Measurements from ENCODE around the gene BUB3.
A peak's percentile ranks its signal among the peaks of the same experiment; 100 is the strongest.

The BUB3 gene

GRCh38 chr10:123136806-123137642 lies 17.2 kb upstream of the BUB3 start:
- H2BK12ac ChIP-seq (ENCODE audit: low read length), result no peak overlapping the region
- no peak overlapping the region for H3K14ac ChIP-seq (ENCODE audit: low read length)
- H4K8ac ChIP-seq (ENCODE audit: low read depth, low read length), result no peak overlapping the region
- no peaks in the 10 kb centered on the region for H3K36me3 ChIP-seq (ENCODE audit: control insufficient read depth in 1 of 2, insufficient read depth in 2 of 2, low read length in 2 of 2)
- no peak for DNase-seq
- H3K4me3 ChIP-seq (ENCODE audit: low read depth, low read length), result peak overlapping the region; percentile 21
- no peak overlapping the region for H3K23ac ChIP-seq (ENCODE audit: low read length)
- no peak overlapping the region for H3K27ac ChIP-seq (ENCODE audit: low read depth, low read length)
- peaks cover 90% of the 10 kb centered on the region for H3K27me3 ChIP-seq (ENCODE audit: insufficient read depth, low read length)
- H2BK120ac ChIP-seq (ENCODE audit: insufficient read depth, low read length, poor library complexity), result no peak overlapping the region
- WGBS (ENCODE audit: extremely low coverage, insufficient coverage, insufficient read length), result no CpG with 5 or more reads among the region's 83 CpGs
- no peak overlapping the region for H2AK5ac ChIP-seq (ENCODE audit: low read length)
- no peaks in the 10 kb centered on the region for H3K79me2 ChIP-seq (ENCODE audit: control insufficient read depth, insufficient read depth, low read length, poor library complexity)
- H3K9me3 ChIP-seq (ENCODE audit: insufficient read depth, low read depth, low read length), result peaks cover 8% of the 10 kb centered on the region
- H2AFZ ChIP-seq (ENCODE audit: insufficient read depth, low read length, poor library complexity), result no peak overlapping the region
- H4K91ac ChIP-seq (ENCODE audit: low read depth, low read length), result no peak overlapping the region
- H3K79me1 ChIP-seq (ENCODE audit: low read length), result no peaks in the 10 kb centered on the region
- no peak overlapping the region for H2BK5ac ChIP-seq (ENCODE audit: low read depth, low read length, poor library complexity)
- H3K4ac ChIP-seq (ENCODE audit: low read depth, low read length), result no peak overlapping the region
- peak overlapping the region; percentile 57 for H3K4me2 ChIP-seq (ENCODE audit: low read length)
- no peak overlapping the region for H4K12ac ChIP-seq (ENCODE audit: low read depth, low read length)
- H3K4me1 ChIP-seq (ENCODE audit: control insufficient read depth in 1 of 2, insufficient read depth in 2 of 2, low read length in 2 of 2), result peaks cover 15 to 33% of the 10 kb centered on the region in 2 experiments
- no peak overlapping the region for H3K18ac ChIP-seq (ENCODE audit: low read length)
- H3K9ac ChIP-seq (ENCODE audit: low read length), result no peak overlapping the region

GRCh38 chr10:123139165-123139520 lies 15.1 kb upstream of the BUB3 start:
- H3K4me3 ChIP-seq (ENCODE audit: low read depth, low read length), result no peak overlapping the region
- no peak overlapping the region for H2AFZ ChIP-seq (ENCODE audit: insufficient read depth, low read length, poor library complexity)
- no peak overlapping the region for H2BK5ac ChIP-seq (ENCODE audit: low read depth, low read length, poor library complexity)
- H4K91ac ChIP-seq (ENCODE audit: low read depth, low read length), result no peak overlapping the region
- H3K18ac ChIP-seq (ENCODE audit: low read length), result no peak overlapping the region
- no peaks in the 10 kb centered on the region for H3K79me1 ChIP-seq (ENCODE audit: low read length)
- WGBS (ENCODE audit: extremely low coverage, insufficient coverage, insufficient read length), result no CpG with 5 or more reads among the region's 7 CpGs
- no peak overlapping the region for H4K8ac ChIP-seq (ENCODE audit: low read depth, low read length)
- no peak overlapping the region for H2AK5ac ChIP-seq (ENCODE audit: low read length)
- no peak overlapping the region for H2BK12ac ChIP-seq (ENCODE audit: low read length)
- H3K36me3 ChIP-seq (ENCODE audit: control insufficient read depth in 1 of 2, insufficient read depth in 2 of 2, low read length in 2 of 2), result no peaks in the 10 kb centered on the region
- peaks cover 95% of the 10 kb centered on the region for H3K27me3 ChIP-seq (ENCODE audit: insufficient read depth, low read length)
- no peak overlapping the region for H4K12ac ChIP-seq (ENCODE audit: low read depth, low read length)
- H3K27ac ChIP-seq (ENCODE audit: low read depth, low read length), result no peak overlapping the region
- DNase-seq, result no peak
- no peak overlapping the region for H2BK120ac ChIP-seq (ENCODE audit: insufficient read depth, low read length, poor library complexity)
- no peak overlapping the region for H3K9ac ChIP-seq (ENCODE audit: low read length)
- no peak overlapping the region for H3K14ac ChIP-seq (ENCODE audit: low read length)
- peaks cover 15 to 31% of the 10 kb centered on the region in 2 experiments for H3K4me1 ChIP-seq (ENCODE audit: control insufficient read depth in 1 of 2, insufficient read depth in 2 of 2, low read length in 2 of 2)
- peak overlapping the region; percentile 17 for H3K4me2 ChIP-seq (ENCODE audit: low read length)
- H3K9me3 ChIP-seq (ENCODE audit: insufficient read depth, low read depth, low read length), result peaks cover 9% of the 10 kb centered on the region
- no peaks in the 10 kb centered on the region for H3K79me2 ChIP-seq (ENCODE audit: control insufficient read depth, insufficient read depth, low read length, poor library complexity)
- no peak overlapping the region for H3K23ac ChIP-seq (ENCODE audit: low read length)
- H3K4ac ChIP-seq (ENCODE audit: low read depth, low read length), result no peak overlapping the region

- no peak overlapping the region for H3K18ac ChIP-seq (ENCODE audit: low read length)
- no peak overlapping the region for H3K9ac ChIP-seq (ENCODE audit: low read length)
- H3K4ac ChIP-seq (ENCODE audit: low read depth, low read length), result no peak overlapping the region
- no peak overlapping the region for H3K4me3 ChIP-seq (ENCODE audit: low read depth, low read length)
- H2BK12ac ChIP-seq (ENCODE audit: low read length), result no peak overlapping the region
- H3K4me2 ChIP-seq (ENCODE audit: low read length), result peak overlapping the region; percentile 17
- peak in 1 of 2 donors; percentile 56 for DNase-seq
- H3K79me2 ChIP-seq (ENCODE audit: control insufficient read depth, insufficient read depth, low read length, poor library complexity), result no peaks in the 10 kb centered on the region
- H2AFZ ChIP-seq (ENCODE audit: insufficient read depth, low read length, poor library complexity), result no peak overlapping the region
- H2BK5ac ChIP-seq (ENCODE audit: low read depth, low read length, poor library complexity), result no peak overlapping the region
- peaks cover 95% of the 10 kb centered on the region for H3K27me3 ChIP-seq (ENCODE audit: insufficient read depth, low read length)
- no peaks in the 10 kb centered on the region for H3K36me3 ChIP-seq (ENCODE audit: control insufficient read depth in 1 of 2, insufficient read depth in 2 of 2, low read length in 2 of 2)
- peaks cover 15 to 31% of the 10 kb centered on the region in 2 experiments for H3K4me1 ChIP-seq (ENCODE audit: control insufficient read depth in 1 of 2, insufficient read depth in 2 of 2, low read length in 2 of 2)
- H3K9me3 ChIP-seq (ENCODE audit: insufficient read depth, low read depth, low read length), result peaks cover 8% of the 10 kb centered on the region
- H4K91ac ChIP-seq (ENCODE audit: low read depth, low read length), result no peak overlapping the region
- no peak overlapping the region for H3K23ac ChIP-seq (ENCODE audit: low read length)
- no CpG with 5 or more reads among the region's 32 CpGs for WGBS (ENCODE audit: extremely low coverage, insufficient coverage, insufficient read length)
- H3K79me1 ChIP-seq (ENCODE audit: low read length), result no peaks in the 10 kb centered on the region
- H3K14ac ChIP-seq (ENCODE audit: low read length), result no peak overlapping the region
- no peak overlapping the region for H3K27ac ChIP-seq (ENCODE audit: low read depth, low read length)
- no peak overlapping the region for H2AK5ac ChIP-seq (ENCODE audit: low read length)
- no peak overlapping the region for H4K12ac ChIP-seq (ENCODE audit: low read depth, low read length)
- H2BK120ac ChIP-seq (ENCODE audit: insufficient read depth, low read length, poor library complexity), result no peak overlapping the region
- H4K8ac ChIP-seq (ENCODE audit: low read depth, low read length), result no peak overlapping the region
Observed at GRCh38 chr10:123139521-123140163, 14.6 kb upstream of the BUB3 start.

DNA sequence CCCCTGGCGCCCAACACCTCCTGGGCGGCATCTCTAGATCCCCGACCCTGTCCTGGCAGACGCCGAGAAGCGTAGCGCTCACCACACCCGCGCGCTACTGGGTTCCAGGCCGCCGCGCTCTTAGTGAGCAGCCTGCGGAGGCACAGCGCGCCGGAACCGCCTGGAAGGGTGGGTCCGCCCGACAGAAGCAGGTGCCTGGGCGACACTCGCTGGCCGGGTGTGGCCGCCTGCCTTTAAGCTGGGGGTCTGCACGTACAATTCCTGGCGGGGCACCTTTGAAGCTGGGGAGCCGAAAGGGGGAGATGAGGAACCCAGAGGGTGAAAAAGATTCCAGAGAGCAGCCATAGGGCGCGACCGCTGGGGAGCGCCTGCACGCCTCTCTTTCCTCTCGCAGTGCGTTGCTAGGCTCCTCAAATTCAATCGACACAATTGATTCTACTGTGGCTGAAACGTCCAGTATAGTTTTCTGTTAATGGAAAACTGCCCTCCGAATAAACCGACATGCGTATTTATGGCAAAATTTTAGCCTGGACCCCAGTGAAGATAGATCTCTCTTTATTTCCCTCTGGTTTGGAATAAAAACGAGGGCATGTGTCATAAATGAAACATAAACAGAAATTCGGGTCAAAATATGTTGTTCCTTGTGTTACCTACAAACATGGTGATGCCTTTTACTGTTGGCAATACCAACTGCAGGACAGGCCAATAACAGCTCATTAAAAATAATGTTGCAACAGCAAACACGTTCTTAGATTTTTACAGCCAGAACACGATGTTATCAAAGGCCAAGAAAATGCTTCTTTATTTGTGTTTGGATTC lies 13.8 kb upstream of the BUB3 start:
- H3K18ac ChIP-seq (ENCODE audit: low read length), result no peak overlapping the region
- peaks cover 95% of the 10 kb centered on the region for H3K27me3 ChIP-seq (ENCODE audit: insufficient read depth, low read length)
- no peak overlapping the region for H4K12ac ChIP-seq (ENCODE audit: low read depth, low read length)
- peaks cover 7% of the 10 kb centered on the region for H3K9me3 ChIP-seq (ENCODE audit: insufficient read depth, low read depth, low read length)
- H4K8ac ChIP-seq (ENCODE audit: low read depth, low read length), result no peak overlapping the region
- no peak overlapping the region for H3K4ac ChIP-seq (ENCODE audit: low read depth, low read length)
- no peak overlapping the region for H2AK5ac ChIP-seq (ENCODE audit: low read length)
- H3K4me2 ChIP-seq (ENCODE audit: low read length), result no peak overlapping the region
- H2BK5ac ChIP-seq (ENCODE audit: low read depth, low read length, poor library complexity), result no peak overlapping the region
- H2BK120ac ChIP-seq (ENCODE audit: insufficient read depth, low read length, poor library complexity), result no peak overlapping the region
- no peak overlapping the region for H3K4me3 ChIP-seq (ENCODE audit: low read depth, low read length)
- H3K79me1 ChIP-seq (ENCODE audit: low read length), result no peaks in the 10 kb centered on the region
- H2AFZ ChIP-seq (ENCODE audit: insufficient read depth, low read length, poor library complexity), result no peak overlapping the region
- H3K79me2 ChIP-seq (ENCODE audit: control insufficient read depth, insufficient read depth, low read length, poor library complexity), result no peaks in the 10 kb centered on the region
- no peak overlapping the region for H3K14ac ChIP-seq (ENCODE audit: low read length)
- H2BK12ac ChIP-seq (ENCODE audit: low read length), result no peak overlapping the region
- DNase-seq, result no peak
- H3K27ac ChIP-seq (ENCODE audit: low read depth, low read length), result no peak overlapping the region
- H3K36me3 ChIP-seq (ENCODE audit: control insufficient read depth in 1 of 2, insufficient read depth in 2 of 2, low read length in 2 of 2), result no peaks in the 10 kb centered on the region
- H4K91ac ChIP-seq (ENCODE audit: low read depth, low read length), result no peak overlapping the region
- H3K4me1 ChIP-seq (ENCODE audit: control insufficient read depth in 1 of 2, insufficient read depth in 2 of 2, low read length in 2 of 2), result peaks cover 12 to 28% of the 10 kb centered on the region in 2 experiments
- no peak overlapping the region for H3K23ac ChIP-seq (ENCODE audit: low read length)
- WGBS (ENCODE audit: extremely low coverage, insufficient coverage, insufficient read length), result no CpG with 5 or more reads among the region's 43 CpGs
- no peak overlapping the region for H3K9ac ChIP-seq (ENCODE audit: low read length)

All from trophoblast cell (in vitro differentiated cells and primary cell).